Neural cell (in vitro differentiated cells): ENCODE measurements around the gene ABCA2. TPM values are rescaled to one million over a fixed set of nuclear protein-coding genes. Genes with fewer than 3 reads are reported as not detected.

Experiments used
- H2AFZ ChIP-seq: fragments of 200-600, 300-800 bp; sonication (generic), shearing (Covaris generic); 2 replicates; pipeline ENCODE4 v1.6.0; 2014; ENCODE audit warnings: low read depth, mild to moderate bottlenecking, antibody characterized with exemption, low read length, moderate library complexity
- H3F3A ChIP-seq: fragments of 200-600 bp; shearing (Covaris generic); 2 replicates; pipeline ENCODE4 v1.6.1; 2016; ENCODE audit warnings: mild to moderate bottlenecking, moderate library complexity, mixed read lengths, antibody characterized with exemption, low read length; ENCODE audit not compliant: insufficient read depth, poor library complexity, severe bottlenecking
- H3K27ac ChIP-seq: fragments of 200-600, 300-800 bp; sonication (generic), shearing (Covaris generic); 2 replicates; pipeline ENCODE4 v1.5.1; 2014; ENCODE audit warnings: mild to moderate bottlenecking, low read length, moderate library complexity
- H3K27me3 ChIP-seq: fragments of 300-800, 200-600 bp; sonication (generic), shearing (Covaris generic); 2 replicates; pipeline ENCODE4 v1.6.0; 2014; ENCODE audit warnings: mild to moderate bottlenecking, low read depth, low read length, moderate library complexity; ENCODE audit not compliant: insufficient read depth
- H3K36me3 ChIP-seq: fragments of 300-800, 200-600 bp; sonication (generic), shearing (Covaris generic); 2 replicates; pipeline ENCODE4 v1.5.1; 2014; ENCODE audit warnings: mild to moderate bottlenecking, antibody characterized with exemption, low read length, moderate library complexity; ENCODE audit not compliant: insufficient read depth
- H3K4me2 ChIP-seq: fragments of 300-800, 200-600 bp; sonication (generic), shearing (Covaris generic); 2 replicates; pipeline ENCODE4 v1.6.0; 2014; ENCODE audit warnings: mild to moderate bottlenecking, low read length
- H3K4me3 ChIP-seq: fragments of 300-800, 200-600 bp; sonication (generic), shearing (Covaris generic); 2 replicates; pipeline ENCODE4 v1.5.1; 2014; ENCODE audit warnings: mild to moderate bottlenecking, low read length, moderate library complexity
- H3K79me2 ChIP-seq: fragments of 200-600 bp; shearing (Covaris generic); replicated peaks from 2 replicates; pipeline ENCODE4 v1.6.0; 2014; ENCODE audit warnings: mild to moderate bottlenecking, low read length, moderate library complexity; ENCODE audit not compliant: insufficient read depth
- H3K9ac ChIP-seq: fragments of 300-800, 200-600 bp; sonication (generic), shearing (Covaris generic); 2 replicates; pipeline ENCODE4 v1.6.1; 2016; ENCODE audit warnings: mild to moderate bottlenecking, low read length, mixed read lengths
- H3K9me2 ChIP-seq: fragments of 200-600 bp; shearing (Covaris generic); 2 replicates; pipeline ENCODE4 v1.6.1; 2016; ENCODE audit warnings: mild to moderate bottlenecking, low read length, mixed read lengths; ENCODE audit not compliant: insufficient read depth
- H3K9me3 ChIP-seq: fragments of 200-600, 300-800 bp; sonication (generic), shearing (Covaris generic); 2 replicates; pipeline ENCODE4 v1.6.1; 2016; ENCODE audit warnings: mild to moderate bottlenecking, mixed run types, low read length, moderate library complexity, mixed read lengths
- H4K20me1 ChIP-seq: fragments of 200-600 bp; shearing (Covaris generic); 2 replicates; pipeline ENCODE4 v1.6.1; 2016; ENCODE audit warnings: mild to moderate bottlenecking, mixed run types; ENCODE audit not compliant: insufficient read depth
- CTCF ChIP-seq: fragments of 450-650 bp; IDR thresholded peaks from 2 replicates; pipeline ENCODE4 v1.5.1; 2014; ENCODE audit warnings: antibody characterized with exemption, mild to moderate bottlenecking, moderate library complexity; ENCODE audit not compliant: poor library complexity, severe bottlenecking
- EP300 ChIP-seq: fragments of 450-650 bp; conservative IDR thresholded peaks from 2 replicates; pipeline ENCODE4 v1.6.1; 2014; ENCODE audit warnings: antibody characterized with exemption, mild to moderate bottlenecking, moderate library complexity; ENCODE audit not compliant: poor library complexity, severe bottlenecking
- EZH2 ChIP-seq: fragments of 200-600, 300-800 bp; shearing (Covaris generic), sonication (generic); IDR thresholded peaks from 2 replicates; pipeline ENCODE4 v1.6.1; 2014; ENCODE audit warnings: antibody characterized with exemption, low read length, borderline replicate concordance, mild to moderate bottlenecking; ENCODE audit not compliant: insufficient read depth, poor library complexity, severe bottlenecking
- MXI1 ChIP-seq: fragments of 450-650 bp; conservative IDR thresholded peaks from 2 replicates; pipeline ENCODE4 v1.6.1; 2014; ENCODE audit warnings: antibody characterized with exemption, mild to moderate bottlenecking; ENCODE audit not compliant: poor library complexity, severe bottlenecking
- POLR2AphosphoS5 ChIP-seq: IDR thresholded peaks from 2 replicates; pipeline ENCODE4 v1.6.1; 2012
- RAD21 ChIP-seq: fragments of 450-650 bp; conservative IDR thresholded peaks from 2 replicates; pipeline ENCODE4 v1.6.1; 2014; ENCODE audit warnings: antibody characterized with exemption, mild to moderate bottlenecking, moderate library complexity
- REST ChIP-seq: IDR thresholded peaks from 2 replicates; pipeline ENCODE4 v1.6.1; 2012; ENCODE audit warnings: borderline replicate concordance
- SMC3 ChIP-seq: fragments of 450-650 bp; conservative IDR thresholded peaks from 2 replicates; pipeline ENCODE4 v1.6.1; 2014; ENCODE audit warnings: antibody characterized with exemption, mild to moderate bottlenecking, moderate library complexity; ENCODE audit not compliant: poor library complexity
- TAF1 ChIP-seq: IDR thresholded peaks from 2 replicates; pipeline ENCODE4 v1.6.1; 2012; ENCODE audit warnings: low read depth
- polyA plus RNA-seq: library from polyadenylated mRNA; depleted of rRNA; stranded (reverse); fragments of >200 nt; gene quantifications from 2 replicates; pipeline ENCODE4 v1.2.3, GENCODE V29; 2014

ABCA2 gene
- polyA plus RNA-seq, 1 donor from 2014 or later = 30.6 TPM

GRCh38 chr9:137000177-137000930 is 27.7 kb downstream of the ABCA2 start:
- H3K27me3 ChIP-seq = no peaks in the 10 kb centered on the region
- TF ChIP-seq POLR2AphosphoS5 (no peak), EZH2 (no peak), EP300 (no peak), CTCF (no peak), TAF1 (no peak), REST (no peak), MXI1 (no peak), SMC3 (no peak), RAD21 (no peak)
- no peaks in the 10 kb centered on the region for H3F3A ChIP-seq
- H3K36me3 ChIP-seq = no peaks in the 10 kb centered on the region
- no peak overlapping the region for H3K4me2 ChIP-seq
- H3K9me3 ChIP-seq = no peaks in the 10 kb centered on the region
- no peaks in the 10 kb centered on the region for H3K79me2 ChIP-seq
- H3K9me2 ChIP-seq = no peaks in the 10 kb centered on the region
- no peak overlapping the region for H3K27ac ChIP-seq
- H4K20me1 ChIP-seq = no peaks in the 10 kb centered on the region
- no peak overlapping the region for H3K4me3 ChIP-seq
- H2AFZ ChIP-seq = no peak overlapping the region
- H3K9ac ChIP-seq = no peak overlapping the region

DNA sequence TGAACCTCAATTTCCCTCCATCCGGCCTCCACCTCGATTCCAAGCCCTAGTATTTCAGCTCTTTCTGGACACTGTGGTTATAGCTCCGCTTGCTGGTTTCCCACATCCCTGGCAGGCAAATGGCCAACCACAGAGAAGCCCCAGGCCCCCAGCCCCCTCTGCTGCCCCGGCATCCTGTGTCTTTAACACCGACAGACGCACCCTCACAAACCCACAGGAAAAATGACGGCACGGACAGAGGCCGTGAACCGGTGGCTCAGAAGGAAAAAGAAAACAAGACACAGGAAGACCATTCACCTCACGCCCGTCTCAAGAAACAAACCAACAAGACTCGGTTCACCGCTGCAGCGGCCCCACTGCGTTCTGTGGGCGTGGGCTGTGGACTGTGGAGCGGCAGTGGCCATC is 30.2 kb downstream of the ABCA2 start:
- H3K9me2 ChIP-seq = no peaks in the 10 kb centered on the region
- no peaks in the 10 kb centered on the region for H3K9me3 ChIP-seq
- H3K79me2 ChIP-seq = no peaks in the 10 kb centered on the region
- H3K9ac ChIP-seq = no peak overlapping the region
- H3F3A ChIP-seq = no peaks in the 10 kb centered on the region
- TF ChIP-seq RAD21 (no peak), EZH2 (no peak), REST (no peak), EP300 (no peak), MXI1 (no peak), POLR2AphosphoS5 (no peak), CTCF (no peak), SMC3 (no peak), TAF1 (no peak)
- H4K20me1 ChIP-seq = no peaks in the 10 kb centered on the region
- H3K4me2 ChIP-seq = no peak overlapping the region
- H3K36me3 ChIP-seq = no peaks in the 10 kb centered on the region
- no peak overlapping the region for H3K4me3 ChIP-seq
- no peak overlapping the region for H2AFZ ChIP-seq
- H3K27me3 ChIP-seq = no peaks in the 10 kb centered on the region
- no peak overlapping the region for H3K27ac ChIP-seq
